Aorta (tissue), 5 donors: Measurements from ENCODE around the gene LRRC75A. TPM values are rescaled to one million over a fixed set of nuclear protein-coding genes. Genes with fewer than 3 reads are reported as not detected.

Source experiments
- ATAC-seq: fragments of 200-7000 bp; cut with Tn5 transposase; one replicate; pipeline ENCODE4 v1.9.1; 2022; ENCODE audit warnings: moderate library complexity; ENCODE audit not compliant: low FRiP score
- DNase-seq, 2 donors: peaks; one replicate each; pipeline ENCODE4 v3.0.0-alpha.2; 2020
- H3K27ac ChIP-seq, 2 donors: one replicate each; pipeline ENCODE4 v1.5.1; 2013; ENCODE audit warnings: low read length in 2 of 2, mild to moderate bottlenecking in 2 of 2, moderate library complexity in 2 of 2, control low read depth in 1 of 2, inconsistent platforms in 1 of 2, low read depth in 1 of 2
- H3K27me3 ChIP-seq, 2 donors: one replicate each; pipeline ENCODE4 v1.6.1; 2013; ENCODE audit warnings: control low read depth in 1 of 2, low read length in 1 of 2, mild to moderate bottlenecking in 1 of 2, moderate library complexity in 1 of 2; ENCODE audit not compliant: insufficient read depth in 2 of 2, control insufficient read depth in 1 of 2
- H3K36me3 ChIP-seq, 2 donors: one replicate each; pipeline ENCODE4 v1.6.1; 2013; ENCODE audit warnings: control low read depth in 1 of 2, low read length in 1 of 2, mild to moderate bottlenecking in 1 of 2; ENCODE audit not compliant: insufficient read depth in 2 of 2, control insufficient read depth in 1 of 2
- H3K4me1 ChIP-seq, 2 donors: one replicate each; pipeline ENCODE4 v1.6.1; 2013; ENCODE audit warnings: low read length in 2 of 2, control low read depth in 1 of 2, mild to moderate bottlenecking in 1 of 2, moderate library complexity in 1 of 2; ENCODE audit not compliant: insufficient read depth in 2 of 2, control insufficient read depth in 1 of 2
- H3K4me3 ChIP-seq, 2 donors: one replicate each; pipeline ENCODE4 v1.5.1; 2013; ENCODE audit warnings: low read length in 2 of 2, control low read depth in 1 of 2, mild to moderate bottlenecking in 1 of 2
- H3K9me3 ChIP-seq: one replicate; pipeline ENCODE4 v1.6.1; 2013; ENCODE audit warnings: mild to moderate bottlenecking, low read length; ENCODE audit not compliant: control insufficient read depth
- WGBS, 2 donors: extraction: QIAGEN DNeasy Blood & Tissue Kit; methylation state at CpG; one replicate each; pipeline ENCODE4 v1.1.7; 2013; 5-methylcytosine and 5-hydroxymethylcytosine counted together
- intact Hi-C, 2 donors: fragments of 100-400 bp; cut with DNase I; formaldehyde crosslinking; loops; one replicate each; pipeline versions ENCODE4 v1.14.2 to v1.15.0; 2022
- polyA plus RNA-seq, 2 donors: library from polyadenylated mRNA; stranded (reverse); fragments of 200-250 nt; gene quantifications; one replicate each; pipeline ENCODE4 v1.2.3, GENCODE V29; 2013
- total RNA-seq, 2 donors: library from RNA; stranded (reverse); fragmentation: NEBNext Ultra II Directional; extraction: Animal tissue kit (Norgen Biotek cat#: 25700); gene quantifications; one replicate each; pipeline ENCODE4 v1.2.1, GENCODE V29; 2021
- donor health status: healthy with polysubstance abuse.
- donor health status: Bipolar disorder and iron deficiency.
- donor health status: DM: no; HTN: no; CAD: no.
- donor health status: DM: no; HTN: no; CAD: no.
- donor health status: DM: yes; HTN: yes; CAD: no.

LRRC75A gene
- total and polyA plus RNA-seq, 4 donors = 2.4 to 14.1 (median 4.3) TPM

- H3K27ac ChIP-seq = peak overlapping the region in 1 of 2 donors; percentile 18
- peak; percentile 9 for ATAC-seq
- intact Hi-C loops = no loop called here
- whole genome bisulfite sequencing, 2 donors = 10 to 17% methylated on average over 6 of the region's 6 CpGs
- no peaks in the 10 kb centered on the region for H3K27me3 ChIP-seq
- no peak overlapping the region for H3K4me3 ChIP-seq
- H3K36me3 ChIP-seq = no peaks in the 10 kb centered on the region
- DNase-seq = no peak
- H3K4me1 ChIP-seq = no peaks in the 10 kb centered on the region
- no peaks in the 10 kb centered on the region for H3K9me3 ChIP-seq
Measured at GRCh38 chr17:16478649-16479048, 13.3 kb downstream of the LRRC75A start.

DNA sequence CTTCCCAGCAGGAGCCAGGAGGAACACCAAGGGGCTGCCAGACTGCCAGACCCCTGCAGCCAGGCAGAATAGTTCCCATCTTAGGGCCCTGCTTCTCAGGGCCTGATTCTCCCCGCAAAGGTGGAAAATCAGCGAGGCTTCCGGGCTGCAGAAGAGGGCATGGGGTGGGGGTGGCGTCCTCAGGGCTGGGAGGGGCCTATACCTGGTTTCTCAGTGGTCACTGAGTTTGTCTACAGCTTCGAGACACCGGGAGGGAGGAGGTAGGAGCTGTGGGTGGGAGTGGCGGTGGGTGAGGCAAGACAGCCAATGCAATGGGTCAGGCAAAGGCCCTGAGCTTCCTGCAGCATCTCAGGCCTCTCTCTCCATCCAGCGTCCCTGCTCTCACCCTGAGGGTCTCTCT, 14.3 kb downstream of the LRRC75A start:
- intact Hi-C loops = no loop called here
- no peaks in the 10 kb centered on the region for H3K27me3 ChIP-seq
- H3K36me3 ChIP-seq = no peaks in the 10 kb centered on the region
- DNase-seq (no peak), ATAC-seq (peak; percentile 39)
- no peak overlapping the region for H3K27ac ChIP-seq
- 84 to 85% methylated on average over 8 of the region's 8 CpGs for WGBS, 2 donors
- no peaks in the 10 kb centered on the region for H3K9me3 ChIP-seq
- H3K4me3 ChIP-seq = no peak overlapping the region
- H3K4me1 ChIP-seq = no peaks in the 10 kb centered on the region

- WGBS, 2 donors = 8 to 21% methylated on average over 5 of the region's 5 CpGs
- intact Hi-C loops = no loop called here
- peak in 1 of 2 donors; percentile 80 for DNase-seq
- Histone ChIP-seq H3K9me3 (no peaks in the 10 kb centered on the region), H3K36me3 (no peaks in the 10 kb centered on the region), H3K4me1 (no peaks in the 10 kb centered on the region), H3K27ac (no peak overlapping the region), H3K27me3 (no peaks in the 10 kb centered on the region), H3K4me3 (no peak overlapping the region)
- peak; percentile 91 for ATAC-seq
Measured at GRCh38 chr17:16477255-16477654, 14.7 kb downstream of the LRRC75A start.

DNA sequence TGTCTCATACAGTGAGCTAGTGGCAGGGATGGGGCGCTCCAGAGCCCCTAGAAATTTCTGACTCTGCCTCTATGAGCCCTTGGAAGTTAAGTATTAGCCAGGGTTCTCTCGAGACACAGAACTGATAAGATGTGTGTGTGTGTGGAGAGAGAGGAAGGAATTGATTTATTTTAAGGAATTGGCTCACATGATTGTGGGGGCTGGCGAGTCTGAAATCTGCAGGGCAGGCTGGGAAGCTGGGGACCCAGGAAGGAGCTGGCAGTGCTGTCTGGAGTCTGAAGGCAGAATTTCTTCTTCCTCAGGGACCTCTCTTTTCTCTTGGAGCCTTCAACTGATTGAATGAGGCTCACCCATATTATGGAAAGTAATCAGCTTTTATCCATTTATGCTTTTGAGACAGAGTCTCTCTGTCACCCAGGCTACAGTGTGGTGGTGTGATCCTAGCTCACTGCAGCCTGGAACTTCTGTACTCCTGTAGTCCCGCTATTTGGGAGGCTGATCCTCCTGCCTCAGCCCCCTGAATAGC, 16.8 kb downstream of the LRRC75A start:
- H3K27me3 ChIP-seq = no peaks in the 10 kb centered on the region
- 55 to 61% methylated on average over 4 of the region's 4 CpGs for WGBS, 2 donors
- H3K27ac ChIP-seq = no peak overlapping the region
- H3K4me3 ChIP-seq = no peak overlapping the region
- intact Hi-C loops = no loop called here
- DNase-seq (no peak), ATAC-seq (no peak)
- no peaks in the 10 kb centered on the region for H3K4me1 ChIP-seq
- H3K36me3 ChIP-seq = peaks cover 0 to 2% of the 10 kb centered on the region in 2 donors
- H3K9me3 ChIP-seq = no peaks in the 10 kb centered on the region

DNA sequence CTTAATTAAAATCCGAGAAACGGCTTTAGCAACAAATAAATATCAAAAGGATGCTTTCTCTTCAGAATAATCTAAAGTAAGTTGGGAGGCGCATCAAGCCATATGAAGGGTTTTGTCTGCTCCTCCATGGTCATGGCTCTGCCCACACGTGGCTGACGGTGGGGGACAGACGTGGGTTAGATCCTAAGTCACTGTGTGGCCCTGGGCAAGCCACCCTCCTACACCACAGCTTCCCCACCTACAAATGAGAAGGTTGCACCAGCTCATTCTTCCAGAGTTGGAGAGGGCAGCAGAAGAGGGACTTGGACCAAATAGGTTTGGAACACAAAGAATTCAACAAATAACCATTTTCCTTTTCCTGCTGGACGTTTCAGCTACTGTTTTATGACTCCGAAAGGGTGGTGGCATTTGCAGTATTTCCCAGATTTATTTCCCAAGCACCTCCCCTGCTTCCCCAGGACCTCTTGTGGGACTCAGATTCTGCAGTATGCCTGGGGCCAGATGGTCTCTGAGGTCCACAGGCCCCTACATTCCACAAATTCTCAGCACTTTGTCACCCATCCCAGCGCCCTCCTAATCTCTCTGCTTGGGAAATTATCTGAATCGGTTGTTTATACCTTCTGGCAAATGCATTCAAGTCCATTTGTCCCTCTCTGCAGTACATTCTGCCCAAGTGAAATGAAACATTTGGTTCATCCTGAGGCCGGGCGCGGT, 17.8 kb downstream of the LRRC75A start:
- ATAC-seq (no peak), DNase-seq (no peak)
- no peaks in the 10 kb centered on the region for H3K4me1 ChIP-seq
- intact Hi-C loops = no loop called here
- H3K27me3 ChIP-seq = no peaks in the 10 kb centered on the region
- 88 to 89% methylated on average over 13 of the region's 13 CpGs for WGBS, 2 donors
- no peak overlapping the region for H3K27ac ChIP-seq
- peaks cover 0 to 2% of the 10 kb centered on the region in 2 donors for H3K36me3 ChIP-seq
- no peak overlapping the region for H3K4me3 ChIP-seq
- no peaks in the 10 kb centered on the region for H3K9me3 ChIP-seq

DNA sequence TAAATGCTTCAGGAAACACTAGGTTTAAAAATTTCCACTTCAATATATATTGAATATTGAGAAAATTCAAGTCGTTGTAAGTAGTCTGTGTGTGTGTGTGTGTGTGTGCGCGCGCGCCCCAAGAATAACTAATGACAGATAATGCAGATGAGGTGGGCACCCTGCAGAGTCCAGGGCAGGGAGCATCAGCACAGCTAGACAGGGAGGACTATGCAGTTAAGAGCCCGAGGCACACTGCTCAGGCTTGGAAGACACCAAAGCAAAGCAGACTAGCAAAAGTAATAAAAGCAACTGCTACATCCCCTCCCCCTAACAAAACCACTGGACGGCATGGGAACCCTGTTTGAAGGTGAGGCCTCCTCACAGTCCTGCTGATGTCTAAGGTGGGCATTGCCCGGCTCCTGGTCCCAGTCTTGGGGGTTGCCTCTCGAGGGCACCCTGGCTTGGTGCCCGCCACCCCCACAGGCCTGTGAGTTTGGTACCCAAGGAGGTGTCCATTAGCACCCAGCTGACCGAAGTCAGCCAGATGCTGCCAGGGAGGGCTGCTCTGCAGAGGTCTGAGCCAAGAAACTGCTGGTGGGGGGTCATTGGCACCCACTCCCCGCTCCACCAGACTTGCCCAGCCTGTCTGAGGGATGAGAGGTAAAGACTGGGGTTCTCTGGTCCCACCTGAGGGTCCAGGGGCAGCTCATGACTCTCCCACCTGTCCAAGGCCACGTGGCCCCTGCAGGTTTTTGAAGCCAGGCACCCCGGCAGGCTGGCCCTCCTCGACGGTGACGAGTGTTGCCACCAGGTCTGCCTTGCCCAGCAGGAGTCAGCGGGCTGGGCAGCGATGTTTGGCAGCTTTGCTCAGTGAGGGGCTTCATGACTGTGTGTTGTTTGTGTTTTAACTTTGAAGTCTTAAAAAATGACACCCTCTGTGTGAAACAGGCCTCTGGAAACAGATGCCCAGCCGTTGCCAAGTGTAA, 18.7 kb downstream of the LRRC75A start:
- Histone ChIP-seq H3K36me3 (peaks cover 0 to 2% of the 10 kb centered on the region in 2 donors), H3K9me3 (no peaks in the 10 kb centered on the region), H3K27ac (no peak overlapping the region), H3K4me3 (no peak overlapping the region), H3K4me1 (no peaks in the 10 kb centered on the region), H3K27me3 (no peaks in the 10 kb centered on the region)
- ATAC-seq (no peak), DNase-seq (no peak)
- 86 to 89% methylated on average over 20 of the region's 20 CpGs for WGBS, 2 donors
- intact Hi-C loops = no loop called here

- no peak overlapping the region for H3K4me3 ChIP-seq
- 78 to 79% methylated on average over 6 of the region's 6 CpGs for WGBS, 2 donors
Measured at GRCh38 chr17:16472539-16472938, 19.5 kb downstream of the LRRC75A start.

GRCh38 chr17:16471295-16471694, 20.7 kb downstream of the LRRC75A start:
- no peak for DNase-seq
- Histone ChIP-seq H3K36me3 (peaks cover 0 to 2% of the 10 kb centered on the region in 2 donors), H3K4me3 (no peak overlapping the region), H3K4me1 (no peaks in the 10 kb centered on the region), H3K27me3 (no peaks in the 10 kb centered on the region), H3K9me3 (no peaks in the 10 kb centered on the region), H3K27ac (no peak overlapping the region)
- ATAC-seq = no peak
- WGBS, 2 donors = 87 to 92% methylated on average over 5 of the region's 5 CpGs
- intact Hi-C loops = no loop called here

More at GRCh38 chr17:16472539-16472938, 19.5 kb downstream of the LRRC75A start:
- no peak for ATAC-seq
- H3K4me1 ChIP-seq = no peaks in the 10 kb centered on the region
- DNase-seq = no peak
- H3K9me3 ChIP-seq = no peaks in the 10 kb centered on the region
- intact Hi-C loops = no loop called here
- no peaks in the 10 kb centered on the region for H3K27me3 ChIP-seq
- H3K27ac ChIP-seq = no peak overlapping the region
- H3K36me3 ChIP-seq = peaks cover 0 to 2% of the 10 kb centered on the region in 2 donors
